WERI-Rb-1 (cell line): ENCODE data around the gene SUSD2.
"Not testable (repeated sequence)": the region's sequence is repeated elsewhere in the genome, so short reads cannot be mapped to it uniquely, and the experiment has no call there.

Source experiments
- DNase-seq: peaks from one replicate; pipeline ENCODE4 v3.0.0-alpha.2; 2020
- H3K27ac ChIP-seq: fragments of 250-450 bp; sonication (Bioruptor Pico); 2 replicates; pipeline ENCODE4 v1.5.1; 2020; ENCODE audit warnings: mild to moderate bottlenecking, moderate library complexity
- H3K27me3 ChIP-seq: fragments of 250-450 bp; sonication (Bioruptor Pico); 2 replicates; pipeline ENCODE4 v1.5.1; 2021; ENCODE audit warnings: mild to moderate bottlenecking, low read depth, moderate library complexity; ENCODE audit not compliant: insufficient read depth, severe bottlenecking
- H3K36me3 ChIP-seq: fragments of 250-450 bp; sonication (Bioruptor Pico); 2 replicates; pipeline ENCODE4 v1.5.1; 2020; ENCODE audit warnings: mild to moderate bottlenecking, moderate library complexity
- H3K4me3 ChIP-seq: 2 replicates; pipeline ENCODE4 v1.5.1; 2011; ENCODE audit warnings: low read depth, mild to moderate bottlenecking, control low read depth, low read length
- H3K9me3 ChIP-seq: fragments of 250-450 bp; sonication (Bioruptor Pico); 2 replicates; pipeline ENCODE4 v1.5.1; 2021; ENCODE audit warnings: mild to moderate bottlenecking, moderate library complexity; ENCODE audit not compliant: severe bottlenecking
- CTCF ChIP-seq: IDR thresholded peaks from 2 replicates; pipeline ENCODE4 v1.5.1; 2011; ENCODE audit warnings: low read depth, mild to moderate bottlenecking, control low read depth, inconsistent platforms, low read length

The SUSD2 gene

GRCh38 chr22:24178021-24178431, 3.3 kb upstream of the SUSD2 start:
- H3K27ac ChIP-seq = no peak overlapping the region
- TF ChIP-seq CTCF = no peak
- no peak for DNase-seq
- no peaks in the 10 kb centered on the region for H3K27me3 ChIP-seq
- no peaks in the 10 kb centered on the region for H3K9me3 ChIP-seq
- H3K36me3 ChIP-seq = peaks cover 43% of the 10 kb centered on the region
- no peak overlapping the region for H3K4me3 ChIP-seq

- Histone ChIP-seq H3K27me3 (no peaks in the 10 kb centered on the region), H3K4me3 (no peak overlapping the region), H3K36me3 (peaks cover 41% of the 10 kb centered on the region), H3K27ac (peak overlapping the region; percentile 84), H3K9me3 (no peaks in the 10 kb centered on the region)
- TF ChIP-seq CTCF = peak; percentile 54
- peak; percentile 47 for DNase-seq
These were observed 2.5 kb upstream of the SUSD2 start for GRCh38 chr22:24178502-24179440.

- Histone ChIP-seq H3K27ac (peak overlapping the region; percentile 84), H3K4me3 (no peak overlapping the region), H3K27me3 (no peaks in the 10 kb centered on the region), H3K9me3 (no peaks in the 10 kb centered on the region), H3K36me3 (peaks cover 34% of the 10 kb centered on the region)
- no peak for DNase-seq
- TF ChIP-seq CTCF = no peak
These were observed 1.6 kb upstream of the SUSD2 start for GRCh38 chr22:24179478-24180210.

GRCh38 chr22:24180316-24181087, 785 bp upstream of the SUSD2 start:
- no peak for DNase-seq
- Histone ChIP-seq H3K27ac (peak overlapping the region; percentile 84), H3K27me3 (no peaks in the 10 kb centered on the region), H3K4me3 (no peak overlapping the region; the same call in 1 of the 2 replicates), H3K36me3 (peaks cover 35% of the 10 kb centered on the region), H3K9me3 (no peaks in the 10 kb centered on the region)
- TF ChIP-seq CTCF = no peak

- Histone ChIP-seq H3K27me3 (no peaks in the 10 kb centered on the region), H3K27ac (peak overlapping the region; percentile 84), H3K9me3 (no peaks in the 10 kb centered on the region), H3K36me3 (peaks cover 35% of the 10 kb centered on the region), H3K4me3 (peak overlapping the region; percentile 37)
- TF ChIP-seq CTCF = peak; percentile 48
- DNase-seq = peak; percentile 84
These were observed 961 bp downstream of the SUSD2 start for GRCh38 chr22:24181996-24182899.

- not testable (repeated sequence) for H3K9me3 ChIP-seq, H3K27me3 ChIP-seq, DNase-seq, H3K4me3 ChIP-seq
- Histone ChIP-seq H3K36me3 (peaks cover 35% of the 10 kb centered on the region), H3K27ac (peak overlapping the region; percentile 84)
These were observed 1.6 kb downstream of the SUSD2 start for GRCh38 chr22:24182900-24183246.
